ENCODE results near the gene KDM4C.

KDM4C gene

GRCh38 chr9:7097040-7097715, 339.4 kb downstream of the KDM4C start:
- no peak for DNase-seq (ENCODE audit: low read depth in 2 of 2)

- no peak for DNase-seq (ENCODE audit: low read depth in 2 of 2)
Measured at GRCh38 chr9:7097785-7098752, 340.3 kb downstream of the KDM4C start.

- no peak for DNase-seq (ENCODE audit: low read depth in 2 of 2)
Measured at GRCh38 chr9:7103367-7103766, 345.6 kb downstream of the KDM4C start.

DNA sequence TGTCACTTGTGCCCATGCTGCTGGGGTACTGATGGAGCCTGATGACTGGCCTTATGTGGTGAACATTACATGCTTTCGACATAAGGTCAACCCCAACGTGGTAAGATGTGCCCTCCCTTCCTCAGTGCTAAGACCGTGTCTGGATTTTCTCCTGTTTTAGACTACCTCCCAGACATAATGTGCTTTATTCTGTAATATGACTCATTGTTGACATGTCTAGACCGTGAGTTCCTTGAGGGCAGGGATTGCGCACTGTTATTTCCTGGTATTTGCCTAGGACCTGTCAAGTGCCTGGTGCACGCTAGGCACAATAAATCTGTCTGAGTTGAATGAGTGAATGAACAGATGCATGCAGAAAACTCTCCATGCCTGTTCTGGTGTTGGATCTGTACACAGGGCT, 346.0 kb downstream of the KDM4C start:
- no peak for DNase-seq (ENCODE audit: low read depth in 2 of 2)

- DNase-seq (ENCODE audit: low read depth in 2 of 2), result no peak
Measured at GRCh38 chr9:7104625-7105024, 346.9 kb downstream of the KDM4C start.

- no peak for DNase-seq (ENCODE audit: low read depth in 2 of 2)
Measured at GRCh38 chr9:7105095-7105494, 347.3 kb downstream of the KDM4C start.

DNA sequence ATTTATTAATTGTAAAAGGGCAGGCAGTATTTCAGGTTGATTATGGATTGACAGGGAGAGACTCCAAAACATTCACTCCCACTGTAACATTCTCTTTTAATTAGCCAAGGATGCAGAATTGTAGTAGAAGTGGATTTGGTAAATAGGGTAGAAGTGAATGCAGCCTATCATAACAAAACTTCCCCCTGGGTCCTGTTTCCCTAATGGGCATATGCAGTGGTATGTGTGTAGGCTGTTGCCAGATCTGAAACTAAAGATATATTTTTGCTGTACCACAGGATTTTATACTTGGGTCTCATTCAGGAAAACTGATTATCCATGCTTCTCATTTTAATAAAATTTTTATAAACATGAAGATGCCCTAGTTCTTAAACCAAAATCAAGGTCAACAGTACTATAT, 351.2 kb downstream of the KDM4C start:
- no peak for DNase-seq (ENCODE audit: low read depth in 2 of 2)

DNA sequence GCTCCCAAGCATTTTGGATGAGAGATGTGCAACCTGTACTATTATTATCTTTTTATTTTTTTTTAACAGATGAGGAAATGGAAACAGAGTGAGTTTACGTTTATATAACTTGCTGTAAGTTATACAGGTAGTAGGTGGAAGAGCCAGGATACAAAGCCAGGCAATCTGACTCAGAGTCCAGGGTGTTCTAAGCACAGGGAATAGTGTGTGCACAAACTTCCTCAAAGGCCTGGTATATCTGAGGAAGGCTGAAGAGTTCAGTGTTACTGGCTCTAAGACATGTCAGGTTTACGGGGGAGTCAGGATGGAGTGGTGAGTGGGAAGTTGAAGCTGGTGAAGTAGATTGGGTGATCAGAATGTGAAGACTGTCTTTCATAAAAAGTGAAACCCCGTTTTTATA, 353.6 kb downstream of the KDM4C start:
- DNase-seq (ENCODE audit: low read depth in 2 of 2), result no peak

- DNase-seq (ENCODE audit: low read depth in 2 of 2), result no peak
Measured at GRCh38 chr9:7115606-7116005, 357.8 kb downstream of the KDM4C start.

GRCh38 chr9:7117676-7118561, 360.1 kb downstream of the KDM4C start:
- no peak for DNase-seq (ENCODE audit: low read depth in 2 of 2)

- DNase-seq (ENCODE audit: low read depth in 2 of 2), result no peak
Measured at GRCh38 chr9:7118633-7119032, 360.9 kb downstream of the KDM4C start.

DNA sequence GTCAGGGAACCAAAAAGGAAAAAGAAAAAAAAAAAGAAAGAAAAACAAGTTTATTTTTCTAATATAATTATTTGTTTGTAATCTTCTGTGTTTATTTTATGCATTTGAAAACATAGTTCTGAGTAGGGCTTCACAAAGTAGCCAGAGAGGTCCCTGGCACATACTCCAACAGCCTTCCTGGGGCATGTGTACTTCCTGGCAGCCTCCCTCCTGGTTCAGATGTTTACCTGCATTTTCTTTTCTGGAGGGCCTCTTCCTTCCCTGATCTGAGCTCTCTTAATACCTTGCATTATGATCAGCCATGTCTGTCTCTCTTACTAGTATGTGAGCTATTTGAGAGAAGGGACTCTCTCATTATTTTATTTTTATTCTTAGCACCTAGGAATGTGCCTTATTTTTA, 361.8 kb downstream of the KDM4C start:
- no peak for DNase-seq (ENCODE audit: low read depth in 2 of 2)

DNA sequence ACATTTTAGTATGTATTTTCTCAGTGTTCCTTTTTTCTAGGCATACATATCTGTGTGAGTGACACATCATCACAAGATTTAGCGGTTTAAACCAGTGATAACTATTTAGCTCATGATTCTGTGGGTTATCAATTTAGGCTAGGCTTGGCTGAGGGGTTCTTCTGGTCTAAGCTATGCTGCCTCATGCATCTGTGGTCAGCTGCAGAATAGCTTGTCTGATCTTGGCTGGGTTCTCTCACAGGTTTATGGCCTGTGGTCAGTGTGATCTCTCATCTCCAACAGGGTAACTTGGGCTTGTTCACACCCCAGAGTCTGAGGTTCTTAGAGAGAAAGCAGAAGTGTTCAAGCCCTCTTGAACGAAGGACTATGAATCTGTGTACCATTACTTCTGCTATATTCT, 363.3 kb downstream of the KDM4C start:
- no peak for DNase-seq (ENCODE audit: low read depth in 2 of 2)

DNA sequence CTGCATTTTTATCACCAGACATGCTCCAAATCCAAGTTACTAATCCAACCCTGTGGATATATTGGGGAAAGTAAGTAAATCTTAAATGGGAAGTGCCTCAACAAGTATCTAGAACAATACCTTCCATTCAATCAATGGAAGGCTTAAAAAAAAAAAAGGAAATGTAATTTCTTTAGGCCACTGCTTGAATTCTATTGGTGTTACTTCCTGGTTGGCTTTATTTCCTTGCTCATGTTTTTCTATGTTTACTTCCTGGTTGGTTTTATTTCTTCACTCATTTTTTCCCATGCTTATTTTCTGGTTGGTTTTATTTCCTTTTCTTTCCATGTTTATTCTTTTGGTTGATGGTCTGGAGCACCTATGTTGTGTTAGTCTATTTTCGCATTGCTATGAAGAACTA, 363.9 kb downstream of the KDM4C start:
- DNase-seq (ENCODE audit: low read depth in 2 of 2), result no peak

DNA sequence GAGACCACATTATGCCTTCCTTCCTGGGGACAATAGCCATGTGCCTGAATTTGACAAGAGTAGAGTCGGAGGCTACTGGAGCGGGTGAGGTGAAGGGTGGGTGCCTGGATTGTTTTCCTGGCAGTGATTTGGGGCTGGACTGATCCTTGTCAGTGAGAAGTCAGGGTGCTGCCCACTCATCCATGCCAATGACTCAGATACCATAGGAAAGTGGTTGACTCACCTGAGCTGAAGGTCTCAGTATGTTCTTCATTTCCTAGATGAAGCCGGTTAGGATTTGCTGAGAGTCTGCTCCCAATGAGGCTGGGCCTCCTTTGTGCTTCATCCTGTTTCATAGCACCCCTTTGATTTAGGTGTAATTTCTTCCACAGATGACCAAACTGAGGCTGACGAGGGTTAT, 366.0 kb downstream of the KDM4C start:
- no peak for DNase-seq (ENCODE audit: low read depth in 2 of 2)

GRCh38 chr9:7125231-7125630, 367.5 kb downstream of the KDM4C start:
- no peak for DNase-seq (ENCODE audit: low read depth in 2 of 2)

DNA sequence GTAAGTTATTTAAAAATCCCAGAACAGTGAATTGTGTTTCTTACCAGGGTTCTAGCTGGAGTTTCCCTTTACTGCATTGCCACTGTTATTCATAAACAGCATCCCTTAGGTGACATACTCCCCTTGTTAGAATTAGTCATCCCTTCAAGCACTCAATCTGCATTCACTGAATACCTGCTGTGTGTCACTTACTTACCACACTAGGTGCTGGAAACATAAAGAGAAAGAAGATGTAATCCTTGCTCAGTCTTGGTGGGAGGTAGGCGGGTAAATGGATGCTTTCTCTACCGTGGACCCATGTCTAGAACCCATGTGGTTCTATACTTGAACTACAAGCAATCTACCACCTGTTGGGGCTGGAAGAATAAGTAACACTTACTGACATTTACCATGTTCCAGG, 371.6 kb downstream of the KDM4C start:
- DNase-seq (ENCODE audit: low read depth in 2 of 2), result no peak

- no peak for DNase-seq (ENCODE audit: low read depth in 2 of 2)
Measured at GRCh38 chr9:7130266-7130820, 372.6 kb downstream of the KDM4C start.

DNA sequence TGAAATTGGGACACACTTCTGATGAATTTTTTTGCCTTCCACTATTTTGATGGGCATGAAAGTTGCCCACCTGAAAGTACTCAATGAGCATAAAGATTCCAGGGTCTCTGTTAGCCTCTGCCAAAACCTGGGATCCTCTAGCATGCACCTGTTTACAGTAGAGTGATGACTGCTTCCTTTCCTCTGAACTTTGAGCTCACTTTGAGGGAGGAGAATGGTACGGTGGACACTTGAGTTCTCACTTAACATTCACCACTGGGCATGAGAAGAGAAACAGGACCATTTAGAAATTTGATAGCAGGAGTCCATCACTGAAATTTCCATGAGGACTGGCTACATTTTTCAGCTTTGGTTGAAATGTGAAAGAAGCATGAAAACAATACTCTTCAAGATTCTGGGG, 374.8 kb downstream of the KDM4C start:
- DNase-seq (ENCODE audit: low read depth in 2 of 2), result no peak

DNA sequence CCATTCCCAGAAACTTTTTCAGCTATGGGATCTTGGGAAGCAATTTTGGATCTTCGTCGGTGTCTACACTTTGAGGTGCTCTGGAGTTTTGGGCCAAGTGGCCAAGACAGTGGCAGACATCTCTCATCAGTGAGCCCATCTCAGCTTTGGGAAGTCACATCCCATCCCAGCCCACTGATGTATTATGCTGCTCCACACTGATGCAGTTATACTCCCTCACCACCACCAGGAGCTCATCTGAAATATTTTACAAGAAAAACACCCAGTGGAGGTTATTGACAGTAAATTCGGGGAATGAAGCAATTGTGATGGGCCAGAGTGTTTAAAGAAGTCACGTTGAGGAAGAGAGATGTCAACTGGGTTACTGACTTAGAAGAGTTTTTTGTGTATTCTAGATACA, 378.0 kb downstream of the KDM4C start:
- no peak for DNase-seq (ENCODE audit: low read depth in 2 of 2)

DNA sequence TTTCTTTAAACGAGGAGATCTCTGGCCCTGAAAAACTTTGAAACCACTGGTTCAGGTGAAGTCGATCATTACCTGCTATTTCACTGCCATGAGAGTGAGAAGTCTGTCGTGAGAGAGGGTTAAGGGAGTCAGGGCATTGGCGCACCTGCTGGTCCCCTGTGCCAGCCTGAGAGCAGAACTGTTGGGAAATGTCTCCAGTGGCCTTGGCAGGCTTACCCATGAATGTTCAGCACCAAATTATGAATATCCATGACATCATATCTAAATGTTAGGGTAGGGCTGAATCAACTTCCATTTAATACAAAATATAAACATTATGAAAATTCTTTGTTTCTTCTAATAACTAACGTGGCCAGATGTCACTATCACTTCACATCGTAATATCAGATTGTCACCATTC, 379.3 kb downstream of the KDM4C start:
- no peak for DNase-seq (ENCODE audit: low read depth in 2 of 2)

GRCh38 chr9:7137571-7137970, 379.8 kb downstream of the KDM4C start:
- no peak for DNase-seq (ENCODE audit: low read depth in 2 of 2)

All from stimulated activated CD8-positive, alpha-beta memory T cell treated with anti-CD3 and anti-CD28 coated beads, Interleukin-2, amount 100 ng/mL, for 1 hour (primary cell).